ENCODE data around the gene HPCAL1. TPM values are rescaled to one million over a fixed set of nuclear protein-coding genes. Genes with fewer than 3 reads are reported as not detected.
A peak's percentile ranks its signal among the peaks of the same experiment; 100 is the strongest.
"Not testable (repeated sequence)": the region's sequence is repeated elsewhere in the genome, so short reads cannot be mapped to it uniquely, and the experiment has no call there.

The HPCAL1 gene
- total RNA-seq, 4 donors from 2014 or later = 29.0 to 56.7 (median 34.5) TPM

DNA sequence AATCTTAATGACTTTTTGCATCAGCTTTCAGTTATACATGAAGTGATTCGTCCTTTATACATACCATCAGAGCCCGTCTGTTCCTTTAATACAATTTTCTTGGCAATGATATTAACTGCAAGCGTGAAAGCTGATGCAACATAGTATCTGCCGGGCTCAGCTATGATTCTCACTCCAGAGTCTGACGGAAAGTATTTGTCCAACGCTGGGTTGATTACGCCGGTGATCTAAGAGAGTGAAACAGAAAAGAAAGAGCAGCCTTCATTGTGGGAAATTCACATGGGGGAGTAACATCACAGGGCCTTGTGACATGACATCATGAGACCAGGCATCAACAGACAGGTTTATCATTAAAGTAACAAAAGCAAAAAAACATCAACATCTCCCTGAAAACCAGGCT is 139.2 kb downstream of the HPCAL1 start:
- 83 to 85% methylated on average over 8 of the region's 8 CpGs for WGBS, 2 donors
- no peak for DNase-seq (ENCODE audit: low spot score in 2 of 2)
- peaks cover 0 to 24% (median 6%) of the 10 kb centered on the region in 4 donors for H3K4me1 ChIP-seq
- H3K27me3 ChIP-seq = no peaks in the 10 kb centered on the region
- H3K36me3 ChIP-seq = peaks cover 8 to 67% (median 18%) of the 10 kb centered on the region in 3 donors
- H3K27ac ChIP-seq = no peak overlapping the region
- H3K9me3 ChIP-seq = no peaks in the 10 kb centered on the region
- TF ChIP-seq EP300 (IDR thresholded peaks at IDR 0.05) (no peak), POLR2A (IDR thresholded peaks at IDR 0.05) (no peak)
- TF ChIP-seq, protein P1, sequence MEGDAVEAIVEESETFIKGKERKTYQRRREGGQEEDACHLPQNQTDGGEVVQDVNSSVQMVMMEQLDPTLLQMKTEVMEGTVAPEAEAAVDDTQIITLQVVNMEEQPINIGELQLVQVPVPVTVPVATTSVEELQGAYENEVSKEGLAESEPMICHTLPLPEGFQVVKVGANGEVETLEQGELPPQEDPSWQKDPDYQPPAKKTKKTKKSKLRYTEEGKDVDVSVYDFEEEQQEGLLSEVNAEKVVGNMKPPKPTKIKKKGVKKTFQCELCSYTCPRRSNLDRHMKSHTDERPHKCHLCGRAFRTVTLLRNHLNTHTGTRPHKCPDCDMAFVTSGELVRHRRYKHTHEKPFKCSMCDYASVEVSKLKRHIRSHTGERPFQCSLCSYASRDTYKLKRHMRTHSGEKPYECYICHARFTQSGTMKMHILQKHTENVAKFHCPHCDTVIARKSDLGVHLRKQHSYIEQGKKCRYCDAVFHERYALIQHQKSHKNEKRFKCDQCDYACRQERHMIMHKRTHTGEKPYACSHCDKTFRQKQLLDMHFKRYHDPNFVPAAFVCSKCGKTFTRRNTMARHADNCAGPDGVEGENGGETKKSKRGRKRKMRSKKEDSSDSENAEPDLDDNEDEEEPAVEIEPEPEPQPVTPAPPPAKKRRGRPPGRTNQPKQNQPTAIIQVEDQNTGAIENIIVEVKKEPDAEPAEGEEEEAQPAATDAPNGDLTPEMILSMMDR (IDR thresholded peaks at IDR 0.05) = no peak
- no peak overlapping the region for H3K4me3 ChIP-seq

DNA sequence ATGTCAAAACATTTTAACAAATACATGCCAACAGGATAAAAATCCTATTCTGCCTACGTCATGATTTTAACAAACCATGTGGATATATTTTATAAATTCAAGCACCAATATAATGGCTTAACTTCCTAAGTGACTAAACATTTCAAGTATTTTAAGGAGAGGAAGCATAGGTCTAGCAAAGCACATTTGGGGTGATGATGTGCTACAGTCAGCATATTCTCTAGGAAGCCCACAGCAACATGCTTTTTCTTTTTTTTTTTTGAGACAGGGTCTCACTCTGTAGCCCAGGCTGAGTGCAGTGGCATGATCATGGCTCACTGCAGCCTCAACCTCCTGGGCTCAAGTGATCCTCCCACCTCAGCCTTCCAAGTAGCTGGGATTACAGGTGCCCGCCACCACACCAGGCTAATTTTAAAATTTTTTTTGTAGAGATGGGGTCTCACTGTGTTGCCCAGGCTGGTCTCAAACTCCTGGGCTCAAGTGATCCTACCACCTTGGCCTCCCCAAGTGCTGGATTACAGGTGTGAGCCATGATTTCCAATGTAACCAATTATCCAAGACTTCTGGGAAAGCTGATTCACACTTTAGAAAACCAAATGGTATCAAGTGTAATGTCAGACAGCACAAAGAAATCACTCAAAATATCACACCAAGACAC is 139.9 kb downstream of the HPCAL1 start:
- DNase-seq (ENCODE audit: low spot score in 2 of 2); H3K27ac ChIP-seq; H3K9me3 ChIP-seq; H3K27me3 ChIP-seq; H3K4me3 ChIP-seq: not testable (repeated sequence)
- peaks cover 0 to 31% (median 6%) of the 10 kb centered on the region in 4 donors for H3K4me1 ChIP-seq
- WGBS, 2 donors = 88 to 90% methylated on average over 2 of the region's 2 CpGs
- H3K36me3 ChIP-seq = peaks cover 8 to 67% (median 18%) of the 10 kb centered on the region in 3 donors

DNA sequence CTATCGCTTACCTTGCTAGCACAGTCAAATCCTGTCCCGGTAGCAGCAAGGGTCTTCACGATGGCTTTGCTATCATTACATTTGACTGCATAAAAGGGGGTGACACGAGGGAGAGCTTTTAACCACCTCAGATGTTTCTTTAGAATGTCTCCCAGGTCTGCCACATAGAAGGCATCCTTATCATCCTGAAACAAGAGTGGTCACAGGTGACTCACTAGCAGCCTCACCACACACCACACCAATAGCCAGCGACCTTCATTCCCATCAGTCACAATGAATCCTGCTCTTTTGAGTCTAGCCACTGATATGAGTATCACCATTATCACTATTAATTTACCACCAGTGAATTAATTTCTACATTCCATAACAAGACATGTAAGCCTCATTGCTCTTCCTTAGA is 141.8 kb downstream of the HPCAL1 start:
- H3K36me3 ChIP-seq = peaks cover 8 to 57% (median 18%) of the 10 kb centered on the region in 3 donors

DNA sequence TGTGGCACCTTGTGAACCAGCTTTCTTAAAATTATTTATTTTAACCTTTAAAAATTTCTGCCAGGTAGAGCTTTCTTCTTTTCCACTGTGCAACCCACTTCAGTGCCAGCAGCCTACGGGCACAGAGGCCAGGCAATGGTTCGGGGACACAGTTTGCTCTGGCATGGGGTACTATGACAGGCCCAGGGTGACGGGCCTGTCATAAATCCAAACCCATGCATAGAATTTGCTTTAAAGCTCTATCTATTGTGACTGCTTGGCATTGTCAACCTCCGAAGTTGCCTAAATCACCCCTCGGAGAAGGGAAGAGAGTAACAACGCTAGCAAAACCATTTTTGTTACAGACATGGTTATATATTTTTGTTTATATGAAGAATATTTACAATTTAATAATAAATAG is 143.9 kb downstream of the HPCAL1 start:
- H3K36me3 ChIP-seq = peaks cover 2 to 35% (median 7%) of the 10 kb centered on the region in 3 donors
- H3K27me3 ChIP-seq = no peaks in the 10 kb centered on the region
- no peaks in the 10 kb centered on the region for H3K9me3 ChIP-seq
- peak overlapping the region in 2 of 4 donors; percentile 85 to 99 for H3K27ac ChIP-seq
- DNase-seq (ENCODE audit: low spot score in 2 of 2) = no peak
- H3K4me1 ChIP-seq = peaks cover 0 to 41% (median 13%) of the 10 kb centered on the region in 4 donors
- WGBS, 2 donors = 53 to 62% methylated on average over 6 of the region's 6 CpGs
- TF ChIP-seq POLR2A (IDR thresholded peaks at IDR 0.05) (no peak), EP300 (IDR thresholded peaks at IDR 0.05) (no peak)
- TF ChIP-seq, protein P1 (IDR thresholded peaks at IDR 0.05) = no peak
- H3K4me3 ChIP-seq = peak overlapping the region in 3 of 4 donors; percentile 65 to 85 (median 70)

More for the DNA sequence above, 141.8 kb downstream of the HPCAL1 start:
- no peaks in the 10 kb centered on the region for H3K27me3 ChIP-seq
- no peak for DNase-seq (ENCODE audit: low spot score in 2 of 2)
- no peaks in the 10 kb centered on the region for H3K9me3 ChIP-seq
- H3K4me3 ChIP-seq = no peak overlapping the region
- H3K4me1 ChIP-seq = peaks cover 0 to 37% (median 10%) of the 10 kb centered on the region in 4 donors
- no peak overlapping the region for H3K27ac ChIP-seq
- TF ChIP-seq, protein P1 (IDR thresholded peaks at IDR 0.05) = no peak
- no peak for TF ChIP-seq POLR2A (IDR thresholded peaks at IDR 0.05)
- no peak for TF ChIP-seq EP300 (IDR thresholded peaks at IDR 0.05)
- WGBS, 2 donors = 86 to 93% methylated on average over 5 of the region's 5 CpGs

DNA sequence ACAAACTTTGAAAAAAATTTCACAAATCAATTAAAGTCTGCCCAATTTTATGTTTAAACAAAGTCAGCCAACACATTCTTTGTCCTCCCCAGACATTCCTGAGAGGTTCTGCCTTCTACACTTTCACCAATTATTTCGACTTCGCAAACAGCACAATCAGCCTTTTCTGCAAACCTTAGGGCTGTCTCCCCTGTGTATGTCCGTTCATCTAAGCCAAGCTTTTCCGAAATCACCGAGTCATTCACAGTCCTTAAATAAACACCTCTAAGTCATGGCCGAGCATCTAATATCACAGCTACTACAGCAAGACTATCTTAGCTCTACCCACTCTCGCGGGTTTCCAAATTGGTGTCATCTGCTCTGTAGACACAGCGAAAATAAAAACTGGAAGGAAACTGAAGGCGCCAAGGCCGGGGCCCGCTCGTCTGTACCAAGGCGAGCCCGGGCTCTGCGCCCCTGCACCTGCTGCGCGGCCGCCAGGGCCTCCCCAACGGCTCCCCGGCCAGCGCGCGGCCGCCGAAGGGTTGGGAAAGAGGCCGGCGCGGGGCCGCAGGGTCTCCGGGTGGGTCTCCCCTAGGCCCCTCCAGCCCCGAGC is 144.7 kb downstream of the HPCAL1 start:
- H3K4me3 ChIP-seq = peak overlapping the region; percentile 52 to 85 (median 68)
- peaks cover 0 to 27% (median 2%) of the 10 kb centered on the region in 3 donors for H3K36me3 ChIP-seq
- H3K27me3 ChIP-seq = no peaks in the 10 kb centered on the region
- DNase-seq (ENCODE audit: low spot score in 2 of 2) = peak in 1 of 2 donors; percentile 24
- H3K9me3 ChIP-seq = no peaks in the 10 kb centered on the region
- H3K4me1 ChIP-seq = peaks cover 0 to 44% (median 13%) of the 10 kb centered on the region in 4 donors
- 1 to 4% methylated on average over 13 to 24 of the region's 32 CpGs for WGBS, 2 donors
- TF ChIP-seq POLR2A (IDR thresholded peaks at IDR 0.05) (no peak), EP300 (IDR thresholded peaks at IDR 0.05) (no peak)
- TF ChIP-seq, protein P1 (IDR thresholded peaks at IDR 0.05) = peak in 2 of 5 experiments; percentile 9 to 12
- H3K27ac ChIP-seq = peak overlapping the region; percentile 85 to 99 (median 92)

Data from tibial nerve (tissue), 4 donors.